Epithelial cell of umbilical artery (primary cell): ENCODE data around the gene INSL3. TPM values are rescaled to one million over a fixed set of nuclear protein-coding genes. Genes with fewer than 3 reads are reported as not detected.

Source experiments
- total RNA-seq: library from RNA; depleted of rRNA; stranded (reverse); fragments of >200 nt; gene quantifications from 2 replicates; pipeline ENCODE4 v1.2.3, GENCODE V29; 2014

INSL3 gene, protein sequence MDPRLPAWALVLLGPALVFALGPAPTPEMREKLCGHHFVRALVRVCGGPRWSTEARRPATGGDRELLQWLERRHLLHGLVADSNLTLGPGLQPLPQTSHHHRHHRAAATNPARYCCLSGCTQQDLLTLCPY
- not detected in 2 replicates for total RNA-seq

DNA sequence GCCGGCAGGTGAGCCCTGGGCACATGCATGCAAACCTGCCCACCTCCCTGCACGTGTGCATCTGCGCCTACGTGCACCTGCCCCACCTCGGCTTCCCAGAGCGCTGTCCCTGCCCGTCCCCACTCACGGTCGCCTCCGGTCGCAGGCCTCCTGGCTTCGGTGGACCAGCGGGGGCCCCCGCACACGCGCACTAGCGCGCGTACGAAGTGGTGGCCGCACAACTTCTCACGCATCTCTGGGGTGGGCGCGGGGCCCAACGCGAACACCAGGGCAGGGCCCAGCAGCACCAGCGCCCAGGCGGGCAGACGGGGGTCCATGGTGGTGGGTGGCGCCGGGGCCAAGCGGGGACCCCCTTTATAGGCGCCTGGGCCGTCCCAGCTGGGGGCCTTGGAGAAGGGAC, at the start of gene INSL3:
INSL3 (minus strand) TSS at position 330 of the 400 bp plus-strand sequence; CDS start at position 317, 13 bp downstream.

DNA sequence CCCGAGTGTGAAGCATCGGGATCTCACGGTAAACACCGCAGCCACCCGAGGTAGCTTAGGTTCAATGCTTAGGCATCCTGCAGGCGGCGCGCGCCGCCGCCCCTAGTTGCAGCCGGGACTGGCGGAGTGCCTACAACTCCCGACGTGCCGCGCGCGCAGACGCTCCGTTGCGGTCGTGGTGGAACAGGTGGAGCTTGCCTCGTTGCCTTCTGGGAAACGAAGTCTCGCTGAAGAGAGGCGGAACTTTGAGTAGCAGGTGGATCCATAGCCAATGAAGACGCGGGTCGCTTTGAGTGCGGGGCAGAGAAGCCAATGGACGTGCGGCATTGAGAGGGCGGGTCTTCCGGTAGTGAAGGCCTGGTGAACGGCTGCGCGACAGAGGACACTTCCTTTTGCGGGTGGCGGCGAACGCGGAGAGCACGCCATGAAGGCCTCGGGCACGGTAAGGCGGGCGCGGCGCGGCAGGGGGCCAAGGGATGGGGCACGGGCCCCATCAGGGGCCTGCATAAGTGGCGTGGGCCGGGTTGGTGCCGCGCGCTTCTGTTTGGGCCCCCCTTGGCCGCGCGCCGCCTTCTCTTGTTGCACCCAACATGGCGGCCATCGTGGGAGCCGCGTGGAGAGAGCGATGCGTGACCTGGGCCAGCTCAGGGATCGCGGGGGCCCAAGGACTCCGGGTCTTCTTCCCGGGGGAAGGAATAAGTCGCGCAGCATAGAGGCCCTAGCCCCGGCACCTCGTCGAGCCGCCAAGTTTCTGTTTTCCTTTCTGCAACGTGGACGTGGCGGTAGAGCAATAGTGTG, 38.4 kb upstream of the INSL3 start, which contains the start of gene RPL18A:
RPL18A (plus strand) TSS at position 378 of the 798 bp plus-strand sequence; CDS start at position 425, 47 bp downstream.

DNA sequence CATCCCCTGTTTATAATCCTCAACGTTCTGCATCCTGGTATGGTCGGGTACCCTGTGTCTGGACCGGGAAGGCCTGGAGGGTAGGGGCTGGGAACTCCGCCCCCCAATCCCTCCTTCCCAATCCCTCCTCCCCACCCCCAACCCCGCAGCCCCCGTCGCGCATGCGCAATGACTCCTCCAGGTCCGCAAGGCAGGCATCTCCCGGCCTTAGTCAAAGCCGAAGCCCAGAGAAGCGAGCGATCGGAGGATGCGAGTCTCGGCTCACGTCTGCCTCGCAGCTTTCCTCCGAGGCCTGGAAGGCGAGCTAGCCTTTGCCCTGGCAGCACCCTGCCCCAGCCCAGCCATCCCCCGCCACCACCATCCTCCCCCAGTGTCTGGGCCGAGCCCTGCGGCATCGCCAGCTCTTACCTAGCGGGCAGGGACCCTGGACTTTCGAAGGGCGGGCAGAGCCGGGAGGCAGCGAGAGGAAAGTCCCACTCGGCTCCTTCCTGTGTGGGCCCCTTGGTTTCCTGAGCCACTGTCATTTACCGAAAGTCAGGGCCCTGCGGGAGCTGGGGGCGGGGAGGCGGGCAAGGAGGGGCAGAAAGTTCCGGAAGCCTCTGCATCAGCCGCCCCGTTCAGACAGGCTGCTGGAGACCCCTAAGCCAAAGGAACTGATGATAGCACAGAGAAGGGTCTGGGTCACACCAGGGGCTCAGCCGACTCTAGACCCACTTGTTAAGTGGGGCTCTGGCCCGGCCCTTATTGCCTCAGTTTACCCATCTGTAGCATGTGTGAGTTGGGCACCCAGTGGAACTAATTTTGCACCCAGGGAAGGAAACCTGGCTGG, 26.4 kb upstream of the INSL3 start, which contains the start of gene JAK3:
JAK3 (minus strand) TSS at position 445 of the 829 bp plus-strand sequence. CDS start 3,565 bp downstream, outside the sequence.

DNA sequence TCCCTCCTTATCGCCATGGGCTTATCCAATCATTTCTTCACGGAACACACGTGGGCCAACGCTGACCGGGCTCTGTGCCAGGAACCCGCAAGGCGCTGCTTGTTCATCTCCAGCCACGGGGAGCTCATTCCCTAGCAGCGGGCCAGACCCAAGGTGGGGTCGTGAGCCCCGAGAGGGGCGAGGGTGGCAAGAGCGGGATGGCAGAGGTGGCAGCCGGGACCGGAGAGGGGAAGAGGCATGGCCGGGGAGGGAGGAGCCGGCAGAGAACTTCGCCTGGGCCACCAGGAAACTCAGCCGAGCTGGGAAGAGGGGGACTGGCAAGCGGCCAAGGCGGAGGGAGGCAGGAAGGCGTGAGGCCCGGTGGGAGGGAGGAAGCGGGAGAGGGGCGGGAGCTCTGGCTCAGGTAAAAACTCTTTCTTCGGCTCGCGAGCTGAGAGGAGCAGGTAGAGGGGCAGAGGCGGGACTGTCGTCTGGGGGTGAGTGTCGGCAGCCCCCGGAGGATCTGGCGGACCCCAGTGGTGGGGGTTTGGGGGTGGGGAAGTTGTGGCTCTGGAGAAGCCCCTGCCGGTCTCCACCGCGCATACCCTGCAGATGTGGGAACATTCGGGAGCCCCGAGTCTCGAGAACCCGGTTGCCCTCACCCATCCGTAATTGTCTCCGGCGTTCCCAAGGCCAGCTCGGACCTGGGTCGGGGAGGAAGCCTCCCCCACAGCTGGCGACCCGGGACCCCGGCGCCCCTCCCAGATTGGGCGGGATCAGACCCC, 26.4 kb downstream of the INSL3 start, which contains the start of gene B3GNT3:
B3GNT3 (plus strand) TSS at position 408 of the 764 bp plus-strand sequence. CDS start 12,670 bp downstream, outside the sequence.

Other genes with a start within 250 kb of the INSL3 start
- under 0.01 TPM in 1 of 2 replicates, not detected in the other for gene UNC13A, start 133.2 kb downstream of the INSL3 start, total RNA-seq
- 24.6 and 50.7 TPM in 2 replicates for gene MAP1S, start 102.0 kb downstream of the INSL3 start, total RNA-seq
- gene FCHO1, start 70.0 kb downstream of the INSL3 start, total RNA-seq, result 0.65 and 1.1 TPM in 2 replicates
- gene B3GNT3, start 26.4 kb downstream of the INSL3 start, total RNA-seq, result not detected in 2 replicates
- gene JAK3, start 26.5 kb upstream of the INSL3 start, total RNA-seq, result 1.6 and 5.0 TPM in 2 replicates
- gene RPL18A, start 38.4 kb upstream of the INSL3 start, total RNA-seq, result 858 and 936 TPM in 2 replicates
- not detected in 2 replicates for gene SLC5A5, start 50.4 kb upstream of the INSL3 start, total RNA-seq
- gene CCDC124, start 111.5 kb upstream of the INSL3 start, total RNA-seq, result 46.1 and 54.0 TPM in 2 replicates
- gene KCNN1, start 145.6 kb upstream of the INSL3 start, total RNA-seq, result not detected in 2 replicates
- 12.0 and 14.3 TPM in 2 replicates for gene ARRDC2, start 186.7 kb upstream of the INSL3 start, total RNA-seq